Chondrocyte (in vitro differentiated cells): ENCODE data around the gene TDRD9. TPM values are rescaled to one million over a fixed set of nuclear protein-coding genes. Genes with fewer than 3 reads are reported as not detected.

Source experiments
- DNase-seq: peaks from one replicate; pipeline ENCODE4 v3.0.0; 2021; ENCODE audit warnings: mixed read lengths, low spot score
- H3K27ac Mint-ChIP-seq: one replicate; pipeline ENCODE4 v1.8.0; 2021; ENCODE audit warnings: mild to moderate bottlenecking, moderate library complexity, mixed read lengths; ENCODE audit not compliant: unreplicated experiment
- H3K27me3 Mint-ChIP-seq: 2 replicates; pipeline ENCODE4 v1.8.0; 2021; ENCODE audit warnings: low read depth, mixed read lengths
- H3K36me3 Mint-ChIP-seq: 2 replicates; pipeline ENCODE4 v1.8.0; 2021; ENCODE audit warnings: low read depth, mixed read lengths
- H3K4me1 Mint-ChIP-seq: 2 replicates; pipeline ENCODE4 v1.8.0; 2021; ENCODE audit warnings: low read depth, mild to moderate bottlenecking, mixed read lengths
- H3K4me3 Mint-ChIP-seq: one replicate; pipeline ENCODE4 v1.8.0; 2021; ENCODE audit warnings: mild to moderate bottlenecking, moderate library complexity, mixed read lengths; ENCODE audit not compliant: unreplicated experiment
- H3K9me3 Mint-ChIP-seq: 2 replicates; pipeline ENCODE4 v1.8.0; 2021; ENCODE audit warnings: low read depth, mixed read lengths
- CTCF ChIP-seq: fragments of 200-600 bp; sonication (generic); IDR thresholded peaks from 2 replicates; pipeline ENCODE4 v1.5.0; 2021; ENCODE audit warnings: antibody characterized with exemption, mild to moderate bottlenecking, moderate library complexity
- total RNA-seq: library from RNA; stranded (reverse); gene quantifications from 3 replicates; pipeline ENCODE4 v1.2.1, GENCODE V29; 2021

TDRD9 gene
- total RNA-seq, 1 donor from 2014 or later, result not detected

GRCh38 chr14:103960457-103961055 is 32.3 kb downstream of the TDRD9 start:
- Mint-ChIP-seq H3K9me3 (no peaks in the 10 kb centered on the region), H3K27me3 (peaks cover 14% of the 10 kb centered on the region), H3K4me1 (peaks cover 6% of the 10 kb centered on the region), H3K4me3 (no peak overlapping the region), H3K27ac (no peak overlapping the region), H3K36me3 (no peaks in the 10 kb centered on the region)
- TF ChIP-seq CTCF, result no peak
- DNase-seq, result no peak

- Mint-ChIP-seq H3K4me3 (no peak overlapping the region), H3K9me3 (no peaks in the 10 kb centered on the region), H3K27me3 (peaks cover 23% of the 10 kb centered on the region), H3K27ac (no peak overlapping the region), H3K36me3 (no peaks in the 10 kb centered on the region), H3K4me1 (peaks cover 6% of the 10 kb centered on the region)
- DNase-seq, result no peak
- TF ChIP-seq CTCF, result no peak
Measured at GRCh38 chr14:103961928-103962578, 33.8 kb downstream of the TDRD9 start.

- H3K9me3 Mint-ChIP-seq, result no peaks in the 10 kb centered on the region
- TF ChIP-seq CTCF, result no peak
- H3K27me3 Mint-ChIP-seq, result peaks cover 30% of the 10 kb centered on the region
- no peaks in the 10 kb centered on the region for H3K36me3 Mint-ChIP-seq
- DNase-seq, result no peak
- H3K27ac Mint-ChIP-seq, result no peak overlapping the region
- H3K4me3 Mint-ChIP-seq, result no peak overlapping the region
- peaks cover 4% of the 10 kb centered on the region for H3K4me1 Mint-ChIP-seq
Measured at GRCh38 chr14:103966631-103967030, 38.4 kb downstream of the TDRD9 start.

- peaks cover 30% of the 10 kb centered on the region for H3K27me3 Mint-ChIP-seq
Measured at GRCh38 chr14:103969961-103970360, 41.7 kb downstream of the TDRD9 start.

GRCh38 chr14:103973354-103973753 is 45.1 kb downstream of the TDRD9 start:
- no peak for TF ChIP-seq CTCF
- Mint-ChIP-seq H3K36me3 (peaks cover 4% of the 10 kb centered on the region), H3K27me3 (peaks cover 24% of the 10 kb centered on the region), H3K9me3 (peaks cover 6% of the 10 kb centered on the region), H3K27ac (no peak overlapping the region), H3K4me1 (no peaks in the 10 kb centered on the region), H3K4me3 (no peak overlapping the region)
- DNase-seq, result no peak

More at GRCh38 chr14:103969961-103970360, 41.7 kb downstream of the TDRD9 start:
- Mint-ChIP-seq H3K4me1 (no peaks in the 10 kb centered on the region), H3K4me3 (no peak overlapping the region), H3K36me3 (no peaks in the 10 kb centered on the region), H3K9me3 (no peaks in the 10 kb centered on the region), H3K27ac (no peak overlapping the region)
- no peak for TF ChIP-seq CTCF
- no peak for DNase-seq
